HCT116 (cell line): Measurements from ENCODE around the gene CGAS. TPM values are rescaled to one million over a fixed set of nuclear protein-coding genes. Genes with fewer than 3 reads are reported as not detected.

Source experiments
- ATAC-seq: fragments of 200-7000 bp; cut with Tn5 transposase; 2 replicates; pipeline ENCODE4 v1.9.1; 2020; ENCODE audit warnings: mild to moderate bottlenecking, moderate library complexity
- BruUV-seq: library from RNA; stranded (reverse); fragments of 400-500 nt; replicated peaks from 2 replicates; lab custom pipeline; 2021; lab: Mats Ljungman, UMichigan
- CTCF ChIA-PET: fragments of 300-600 bp; sonication (Branson Sonifier 250); formaldehyde crosslinking; loops from one replicate; lab custom pipeline; 2021; ENCODE audit warnings: antibody characterized with exemption; lab: Charles Lee
- POLR2A ChIA-PET: fragments of 300-600, 350-600 bp; sonication (Branson Sonifier 250); formaldehyde crosslinking; loops from one replicate; lab custom pipeline; 2021; ENCODE audit warnings: antibody characterized with exemption; lab: Charles Lee
- RAD21 ChIA-PET, 2 experiments: fragments of 300-600 bp; sonication (Branson Sonifier 250); formaldehyde crosslinking; loops; one replicate each; lab custom pipeline; 2023; ENCODE audit warnings: low total read pairs in 2 of 2; ENCODE audit not compliant: uncharacterized antibody in 2 of 2, unreplicated experiment in 2 of 2, low non-redundant PET in 1 of 2; lab: Charles Lee
- DNase-seq: peaks from one replicate; pipeline ENCODE4 v3.0.0-alpha.2; 2010; ENCODE audit warnings: low read depth, low spot score
- H2AFZ ChIP-seq: fragments of 200-600 bp; shearing (Covaris generic), sonication (generic); 2 replicates; pipeline ENCODE4 v1.6.1; 2017; ENCODE audit warnings: low read depth, mixed run types, mixed read lengths, antibody characterized with exemption, low read length; ENCODE audit not compliant: poor library complexity, severe bottlenecking
- H3K27ac ChIP-seq: 2 replicates; pipeline ENCODE4 v1.5.1; 2012; ENCODE audit warnings: low read depth, low read length
- H3K27me3 ChIP-seq: fragments of 200-600 bp; sonication (generic); 2 replicates; pipeline ENCODE4 v1.6.1; 2016; ENCODE audit warnings: mixed run types, low read length, mixed read lengths; ENCODE audit not compliant: insufficient read depth
- H3K36me3 ChIP-seq, 2 experiments: fragments of 200-500 bp in 1 of 2; fragments of 200-600 bp in 1 of 2; sonication (Bioruptor generic) in 1 of 2; sonication (generic) in 1 of 2; 2 replicates each; pipeline versions ENCODE4 v1.5.1 to v1.6.1; 2014 to 2016; ENCODE audit warnings: low read length in 2 of 2, inconsistent platforms in 1 of 2, mixed read lengths in 1 of 2, mixed run types in 1 of 2; ENCODE audit not compliant: insufficient read depth in 2 of 2, control insufficient read depth in 1 of 2
- H3K4me1 ChIP-seq, 2 experiments: fragments of 200-600 bp in 1 of 2; sonication (generic) in 1 of 2; 2 replicates each; pipeline versions ENCODE4 v1.5.1 to v1.6.1; 2012 to 2017; ENCODE audit warnings: low read length in 2 of 2, inconsistent platforms in 1 of 2, mild to moderate bottlenecking in 1 of 2, mixed read lengths in 1 of 2, mixed run types in 1 of 2, moderate library complexity in 1 of 2; ENCODE audit not compliant: insufficient read depth in 2 of 2, control insufficient read depth in 1 of 2
- H3K4me2 ChIP-seq: fragments of 200-600 bp; sonication (generic); 2 replicates; pipeline ENCODE4 v1.6.1; 2017; ENCODE audit warnings: mixed run types, low read length, mixed read lengths
- H3K4me3 ChIP-seq, 2 experiments: fragments of 200-600 bp in 1 of 2; sonication (generic) in 1 of 2; replicated peaks in 1 of 2; 2 replicates each; pipeline ENCODE4 v1.5.1; 2011 to 2016; ENCODE audit warnings: low read length in 2 of 2, control low read depth in 1 of 2, low read depth in 1 of 2, mild to moderate bottlenecking in 1 of 2, mixed read lengths in 1 of 2, mixed run types in 1 of 2
- H3K79me2 ChIP-seq: fragments of 200-600 bp; sonication (generic); 2 replicates; pipeline ENCODE4 v1.6.1; 2017; ENCODE audit warnings: mild to moderate bottlenecking, mixed run types, low read length, moderate library complexity, mixed read lengths; ENCODE audit not compliant: insufficient read depth
- H3K9ac ChIP-seq: fragments of 200-600 bp; sonication (generic); 2 replicates; pipeline ENCODE4 v1.6.1; 2016; ENCODE audit warnings: low read length, mixed read lengths
- H3K9me2 ChIP-seq: fragments of 200-600 bp; sonication (generic), shearing (Covaris generic); 2 replicates; pipeline ENCODE4 v1.6.1; 2017; ENCODE audit warnings: mixed run types, mild to moderate bottlenecking, moderate library complexity; ENCODE audit not compliant: insufficient read depth
- H3K9me3 ChIP-seq, 2 experiments: fragments of 200-500 bp in 1 of 2; fragments of 200-600 bp in 1 of 2; sonication (Bioruptor generic) in 1 of 2; sonication (generic) in 1 of 2; 2 replicates each; pipeline ENCODE4 v1.6.1; 2014 to 2017; ENCODE audit warnings: low read length in 2 of 2, mixed read lengths in 2 of 2, inconsistent platforms in 1 of 2, low read depth in 1 of 2, mild to moderate bottlenecking in 1 of 2, mixed run types in 1 of 2, moderate library complexity in 1 of 2; ENCODE audit not compliant: control insufficient read depth in 1 of 2, insufficient read depth in 1 of 2
- H4K20me1 ChIP-seq: fragments of 200-600 bp; sonication (generic), shearing (Covaris generic); 2 replicates; pipeline ENCODE4 v1.6.1; 2017; ENCODE audit warnings: mixed run types, mild to moderate bottlenecking, moderate library complexity; ENCODE audit not compliant: insufficient read depth
- CEBPB ChIP-seq: IDR thresholded peaks from 2 replicates; pipeline ENCODE4 v1.6.1; 2012; ENCODE audit warnings: low read depth
- EGR1 ChIP-seq: IDR thresholded peaks from 2 replicates; pipeline ENCODE4 v1.6.1; 2012; ENCODE audit warnings: low read depth
- EZH2 ChIP-seq: fragments of 200-600 bp; sonication (generic); IDR thresholded peaks from 2 replicates; pipeline ENCODE4 v1.6.1; 2017; ENCODE audit warnings: antibody characterized with exemption, mixed run types
- FOSL1 ChIP-seq: IDR thresholded peaks from 2 replicates; pipeline ENCODE4 v1.6.1; 2012; ENCODE audit warnings: low read depth
- POLR2A ChIP-seq: IDR thresholded peaks from 2 replicates; pipeline ENCODE4 v1.7.0; 2011; ENCODE audit warnings: borderline replicate concordance; ENCODE audit not compliant: insufficient read depth, insufficient read length; ENCODE audit errors: extremely low read depth
- POLR2AphosphoS5 ChIP-seq: IDR thresholded peaks from 2 replicates; pipeline ENCODE4 v1.6.1; 2011; ENCODE audit warnings: mild to moderate bottlenecking, low read depth, low read length, moderate library complexity
- RAD21 ChIP-seq: IDR thresholded peaks from 2 replicates; pipeline ENCODE4 v1.6.1; 2012; ENCODE audit warnings: low read depth, mild to moderate bottlenecking
- ZFX ChIP-seq: fragments of 450-650 bp; IDR thresholded peaks from 2 replicates; pipeline ENCODE4 v1.6.1; 2017
- ZNF274 ChIP-seq: fragments of 200-500 bp; sonication (Bioruptor generic); IDR thresholded peaks from 2 replicates; pipeline ENCODE4 v1.6.1; 2014; ENCODE audit warnings: mild to moderate bottlenecking, low read depth, low read length, inconsistent platforms
- intact Hi-C: fragments of 100-400 bp; cut with micrococcal nuclease; formaldehyde crosslinking; loops from 2 replicates; pipeline ENCODE4 v1.10.0; 2022
- total RNA-seq: library from RNA; stranded (reverse); gene quantifications from one replicate; pipeline ENCODE4 v1.2.1, GENCODE V29; 2021; ENCODE audit not compliant: unreplicated experiment
- TF ChIP-seq, protein P1 (sequence below): IDR thresholded peaks from 2 replicates; pipeline ENCODE4 v1.6.1; 2011; ENCODE audit warnings: mild to moderate bottlenecking, low read length, moderate library complexity; ENCODE audit not compliant: insufficient replicate concordance; ENCODE audit errors: extremely low read depth
- TF ChIP-seq, protein P2 (sequence below): IDR thresholded peaks from 2 replicates; pipeline ENCODE4 v1.6.1; 2012
- TF ChIP-seq, protein P3 (sequence below), 3 experiments: fragments of 200-600 bp in 1 of 3; sonication (generic) in 1 of 3; IDR thresholded peaks in 2 of 3; conservative IDR thresholded peaks in 1 of 3; 2 replicates each; pipeline ENCODE4 v1.5.1; 2012 to 2017; ENCODE audit warnings: low read depth in 2 of 3, low read length in 2 of 3, antibody characterized with exemption in 1 of 3, borderline replicate concordance in 1 of 3, control low read depth in 1 of 3, mild to moderate bottlenecking in 1 of 3, mixed read lengths in 1 of 3, mixed run types in 1 of 3, moderate library complexity in 1 of 3; ENCODE audit not compliant: insufficient read depth in 1 of 3
- TF ChIP-seq, protein P4 (sequence below): IDR thresholded peaks from 2 replicates; pipeline ENCODE4 v1.6.1; 2012; ENCODE audit warnings: low read depth

Gene CGAS
- total RNA-seq, 1 experiment from 2014 or later = 0.27 TPM

DNA sequence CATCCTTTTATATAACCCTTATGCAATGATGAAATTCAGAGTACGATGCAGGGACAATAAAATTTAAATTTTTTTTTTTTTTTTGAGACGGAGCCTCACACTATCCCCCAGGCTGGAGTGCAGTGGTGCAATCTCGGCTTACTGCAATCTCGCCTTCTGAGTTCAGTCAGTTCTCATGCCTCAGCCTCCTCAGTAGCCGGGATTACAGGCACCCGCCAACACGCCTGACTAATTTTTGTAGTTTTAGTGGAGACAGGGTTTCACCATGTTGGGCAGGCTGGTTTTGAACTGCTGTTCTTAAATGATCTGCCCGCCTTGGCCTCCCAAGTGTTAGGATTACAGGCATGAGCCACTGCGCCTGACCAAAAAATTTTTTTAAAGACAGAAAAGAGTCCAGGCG is 24.6 kb upstream of the CGAS start:
- Histone ChIP-seq H3K27me3 (no peaks in the 10 kb centered on the region), H3K9me2 (no peaks in the 10 kb centered on the region), H2AFZ (no peak overlapping the region), H4K20me1 (no peaks in the 10 kb centered on the region), H3K79me2 (no peaks in the 10 kb centered on the region), H3K4me2 (no peak overlapping the region), H3K9me3 (no peaks in the 10 kb centered on the region), H3K4me3 (no peak overlapping the region), H3K9ac (no peak overlapping the region), H3K36me3 (peaks cover 33 to 37% of the 10 kb centered on the region in 2 experiments; a peak in 3 of 4 replicates), H3K4me1 (no peaks in the 10 kb centered on the region), H3K27ac (no peak overlapping the region)
- no peak for ATAC-seq
- RAD21 ChIA-PET = no interaction called here
- TF ChIP-seq POLR2AphosphoS5 (no peak), FOSL1 (no peak), ZNF274 (no peak), EZH2 (no peak)
- TF ChIP-seq, protein P1, sequence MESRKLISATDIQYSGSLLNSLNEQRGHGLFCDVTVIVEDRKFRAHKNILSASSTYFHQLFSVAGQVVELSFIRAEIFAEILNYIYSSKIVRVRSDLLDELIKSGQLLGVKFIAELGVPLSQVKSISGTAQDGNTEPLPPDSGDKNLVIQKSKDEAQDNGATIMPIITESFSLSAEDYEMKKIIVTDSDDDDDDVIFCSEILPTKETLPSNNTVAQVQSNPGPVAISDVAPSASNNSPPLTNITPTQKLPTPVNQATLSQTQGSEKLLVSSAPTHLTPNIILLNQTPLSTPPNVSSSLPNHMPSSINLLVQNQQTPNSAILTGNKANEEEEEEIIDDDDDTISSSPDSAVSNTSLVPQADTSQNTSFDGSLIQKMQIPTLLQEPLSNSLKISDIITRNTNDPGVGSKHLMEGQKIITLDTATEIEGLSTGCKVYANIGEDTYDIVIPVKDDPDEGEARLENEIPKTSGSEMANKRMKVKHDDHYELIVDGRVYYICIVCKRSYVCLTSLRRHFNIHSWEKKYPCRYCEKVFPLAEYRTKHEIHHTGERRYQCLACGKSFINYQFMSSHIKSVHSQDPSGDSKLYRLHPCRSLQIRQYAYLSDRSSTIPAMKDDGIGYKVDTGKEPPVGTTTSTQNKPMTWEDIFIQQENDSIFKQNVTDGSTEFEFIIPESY = no peak
- TF ChIP-seq, protein P2, sequence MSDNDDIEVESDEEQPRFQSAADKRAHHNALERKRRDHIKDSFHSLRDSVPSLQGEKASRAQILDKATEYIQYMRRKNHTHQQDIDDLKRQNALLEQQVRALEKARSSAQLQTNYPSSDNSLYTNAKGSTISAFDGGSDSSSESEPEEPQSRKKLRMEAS = no peak
- no peak for DNase-seq
- CTCF ChIA-PET = no interaction called here
- intact Hi-C loops = no loop called here
- BruUV-seq = no TSS peak
- POLR2A ChIA-PET = no interaction called here

DNA sequence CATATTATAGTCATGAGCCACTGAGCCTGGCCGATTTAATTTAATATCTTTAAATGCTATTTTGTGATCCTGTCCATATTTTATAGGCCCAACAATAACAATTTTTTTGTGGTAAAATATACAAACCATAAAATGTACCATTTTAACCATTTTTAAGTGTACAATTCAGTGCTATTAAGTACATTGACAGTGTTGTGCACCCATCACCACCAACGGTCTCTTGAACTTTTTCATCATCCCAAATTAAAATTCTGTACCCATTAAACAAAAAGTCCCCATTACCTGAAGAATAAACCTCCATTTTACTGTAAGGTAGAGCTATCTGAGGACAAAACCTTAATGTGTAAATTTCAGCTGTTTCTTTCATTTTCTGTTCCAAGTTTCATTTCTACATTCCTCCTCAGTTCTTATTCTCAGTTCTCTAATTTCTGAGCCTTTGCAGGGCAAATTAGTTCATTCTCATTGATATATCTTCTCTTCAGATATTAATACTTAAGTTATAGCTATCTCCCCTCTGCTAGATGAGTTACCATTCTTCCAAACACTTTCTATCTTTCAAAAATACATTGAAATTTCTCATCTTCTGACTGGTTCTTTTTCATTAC is 19.7 kb upstream of the CGAS start:
- Histone ChIP-seq H3K4me3 (no peak overlapping the region), H4K20me1 (no peaks in the 10 kb centered on the region), H3K27ac (no peak overlapping the region), H2AFZ (no peak overlapping the region), H3K9ac (no peak overlapping the region), H3K4me1 (no peaks in the 10 kb centered on the region), H3K79me2 (no peaks in the 10 kb centered on the region), H3K9me2 (no peaks in the 10 kb centered on the region), H3K27me3 (no peaks in the 10 kb centered on the region), H3K36me3 (peaks cover 27 to 40% of the 10 kb centered on the region in 2 experiments; a peak in 3 of 4 replicates), H3K9me3 (no peaks in the 10 kb centered on the region), H3K4me2 (no peak overlapping the region)
- ChIA-PET POLR2A (interaction anchor here (0.9 kb wide), 1 partner anchor 10 kb away, joined by 3 read pairs; the partner anchor contains the start of gene MTO1), CTCF (no interaction called here), RAD21 (no interaction called here)
- BruUV-seq = no TSS peak
- ATAC-seq (no peak), DNase-seq (no peak)
- intact Hi-C loops = no loop called here
- TF ChIP-seq RAD21 (no peak), ZFX (no peak), EGR1 (no peak), CEBPB (no peak), POLR2A (no peak)
- TF ChIP-seq, protein P3, sequence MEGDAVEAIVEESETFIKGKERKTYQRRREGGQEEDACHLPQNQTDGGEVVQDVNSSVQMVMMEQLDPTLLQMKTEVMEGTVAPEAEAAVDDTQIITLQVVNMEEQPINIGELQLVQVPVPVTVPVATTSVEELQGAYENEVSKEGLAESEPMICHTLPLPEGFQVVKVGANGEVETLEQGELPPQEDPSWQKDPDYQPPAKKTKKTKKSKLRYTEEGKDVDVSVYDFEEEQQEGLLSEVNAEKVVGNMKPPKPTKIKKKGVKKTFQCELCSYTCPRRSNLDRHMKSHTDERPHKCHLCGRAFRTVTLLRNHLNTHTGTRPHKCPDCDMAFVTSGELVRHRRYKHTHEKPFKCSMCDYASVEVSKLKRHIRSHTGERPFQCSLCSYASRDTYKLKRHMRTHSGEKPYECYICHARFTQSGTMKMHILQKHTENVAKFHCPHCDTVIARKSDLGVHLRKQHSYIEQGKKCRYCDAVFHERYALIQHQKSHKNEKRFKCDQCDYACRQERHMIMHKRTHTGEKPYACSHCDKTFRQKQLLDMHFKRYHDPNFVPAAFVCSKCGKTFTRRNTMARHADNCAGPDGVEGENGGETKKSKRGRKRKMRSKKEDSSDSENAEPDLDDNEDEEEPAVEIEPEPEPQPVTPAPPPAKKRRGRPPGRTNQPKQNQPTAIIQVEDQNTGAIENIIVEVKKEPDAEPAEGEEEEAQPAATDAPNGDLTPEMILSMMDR (IDR thresholded peaks at IDR 0.05 in 2 of 3, conservative IDR thresholded peaks at IDR 0.05 in 1 of 3; ENCODE audit: borderline replicate concordance in 1 of 3, insufficient read depth in 1 of 3, low read depth in 2 of 3, low read length in 2 of 3) = no peak
- TF ChIP-seq, protein P4, sequence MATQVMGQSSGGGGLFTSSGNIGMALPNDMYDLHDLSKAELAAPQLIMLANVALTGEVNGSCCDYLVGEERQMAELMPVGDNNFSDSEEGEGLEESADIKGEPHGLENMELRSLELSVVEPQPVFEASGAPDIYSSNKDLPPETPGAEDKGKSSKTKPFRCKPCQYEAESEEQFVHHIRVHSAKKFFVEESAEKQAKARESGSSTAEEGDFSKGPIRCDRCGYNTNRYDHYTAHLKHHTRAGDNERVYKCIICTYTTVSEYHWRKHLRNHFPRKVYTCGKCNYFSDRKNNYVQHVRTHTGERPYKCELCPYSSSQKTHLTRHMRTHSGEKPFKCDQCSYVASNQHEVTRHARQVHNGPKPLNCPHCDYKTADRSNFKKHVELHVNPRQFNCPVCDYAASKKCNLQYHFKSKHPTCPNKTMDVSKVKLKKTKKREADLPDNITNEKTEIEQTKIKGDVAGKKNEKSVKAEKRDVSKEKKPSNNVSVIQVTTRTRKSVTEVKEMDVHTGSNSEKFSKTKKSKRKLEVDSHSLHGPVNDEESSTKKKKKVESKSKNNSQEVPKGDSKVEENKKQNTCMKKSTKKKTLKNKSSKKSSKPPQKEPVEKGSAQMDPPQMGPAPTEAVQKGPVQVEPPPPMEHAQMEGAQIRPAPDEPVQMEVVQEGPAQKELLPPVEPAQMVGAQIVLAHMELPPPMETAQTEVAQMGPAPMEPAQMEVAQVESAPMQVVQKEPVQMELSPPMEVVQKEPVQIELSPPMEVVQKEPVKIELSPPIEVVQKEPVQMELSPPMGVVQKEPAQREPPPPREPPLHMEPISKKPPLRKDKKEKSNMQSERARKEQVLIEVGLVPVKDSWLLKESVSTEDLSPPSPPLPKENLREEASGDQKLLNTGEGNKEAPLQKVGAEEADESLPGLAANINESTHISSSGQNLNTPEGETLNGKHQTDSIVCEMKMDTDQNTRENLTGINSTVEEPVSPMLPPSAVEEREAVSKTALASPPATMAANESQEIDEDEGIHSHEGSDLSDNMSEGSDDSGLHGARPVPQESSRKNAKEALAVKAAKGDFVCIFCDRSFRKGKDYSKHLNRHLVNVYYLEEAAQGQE = no peak
